ENCODE measurements around the gene PTPRN2. TPM values are rescaled to one million over a fixed set of nuclear protein-coding genes. Genes with fewer than 3 reads are reported as not detected.
A peak's percentile ranks its signal among the peaks of the same experiment; 100 is the strongest.

The PTPRN2 gene
- total and polyA plus RNA-seq, 9 of the 15 experiments (the other 6 are each of a cell fraction or from before 2014, with no cell fraction given): not detected

DNA sequence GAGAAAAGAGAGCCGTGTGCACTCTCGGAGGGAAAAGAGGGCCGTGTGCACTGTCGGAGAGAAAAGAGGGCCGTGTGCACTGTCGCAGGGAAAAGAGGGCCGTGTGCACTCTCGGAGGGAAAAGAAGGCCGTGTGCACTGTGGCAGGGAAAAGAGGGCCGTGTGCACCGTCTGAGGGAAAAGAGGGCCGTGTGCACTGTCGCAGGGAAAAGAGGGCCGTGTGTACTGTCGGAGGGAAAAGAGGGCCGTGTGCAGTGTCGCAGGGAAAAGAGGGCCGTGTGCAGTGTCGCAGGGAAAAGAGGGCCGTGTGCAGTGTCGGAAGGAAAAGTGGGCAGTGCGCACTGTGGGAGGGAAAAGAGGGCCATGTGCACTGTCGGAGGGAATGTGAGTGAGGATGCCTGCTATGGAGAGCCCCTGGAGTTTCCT is 1062.1 kb downstream of the PTPRN2 start (continued):
- TF ChIP-seq, protein P1, sequence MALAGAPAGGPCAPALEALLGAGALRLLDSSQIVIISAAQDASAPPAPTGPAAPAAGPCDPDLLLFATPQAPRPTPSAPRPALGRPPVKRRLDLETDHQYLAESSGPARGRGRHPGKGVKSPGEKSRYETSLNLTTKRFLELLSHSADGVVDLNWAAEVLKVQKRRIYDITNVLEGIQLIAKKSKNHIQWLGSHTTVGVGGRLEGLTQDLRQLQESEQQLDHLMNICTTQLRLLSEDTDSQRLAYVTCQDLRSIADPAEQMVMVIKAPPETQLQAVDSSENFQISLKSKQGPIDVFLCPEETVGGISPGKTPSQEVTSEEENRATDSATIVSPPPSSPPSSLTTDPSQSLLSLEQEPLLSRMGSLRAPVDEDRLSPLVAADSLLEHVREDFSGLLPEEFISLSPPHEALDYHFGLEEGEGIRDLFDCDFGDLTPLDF (CRISPR knock-in tag; IDR thresholded peaks at IDR 0.05): no peak
- TF ChIP-seq NR1H2 (CRISPR knock-in tag; IDR thresholded peaks at IDR 0.05) (no peak), CTBP1 (IDR thresholded peaks at IDR 0.05; ENCODE audit: borderline replicate concordance) (0 out of 2 replicates have a peak, but pooled peaks have one; percentile 21), EZH2 (IDR thresholded peaks at IDR 0.05; ENCODE audit: borderline replicate concordance, low read depth, low read length) (no peak), GTF2A2 (tag; IDR thresholded peaks at IDR 0.05) (no peak), KAT7 (CRISPR knock-in tag; IDR thresholded peaks at IDR 0.05; ENCODE audit: borderline replicate concordance) (no peak), JUN (IDR thresholded peaks at IDR 0.05; ENCODE audit: borderline replicate concordance, low read depth, low read length) (peak; percentile 13; the same call in 1 of the 2 replicates), JUN (CRISPR knock-in tag; IDR thresholded peaks at IDR 0.05; ENCODE audit: borderline replicate concordance) (no peak), MTF1 (CRISPR knock-in tag; IDR thresholded peaks at IDR 0.05; ENCODE audit: borderline replicate concordance) (peak; percentile 99), HCFC1 (IDR thresholded peaks at IDR 0.05; ENCODE audit: low read depth, low read length) (no peak; the same call in 1 of the 2 replicates), EWSR1 (IDR thresholded peaks at IDR 0.05; ENCODE audit: borderline replicate concordance, low read depth, partially characterized antibody) (no peak), SUPT5H (IDR thresholded peaks at IDR 0.05) (no peak), PHTF2 (CRISPR knock-in tag; IDR thresholded peaks at IDR 0.05) (no peak), SMAD2 (IDR thresholded peaks at IDR 0.05; ENCODE audit: low read depth, low read length) (no peak), BRD9 (IDR thresholded peaks at IDR 0.05; ENCODE audit: low read depth, partially characterized antibody) (peak; percentile 100), HMGN3 (IDR thresholded peaks at IDR 0.05; ENCODE audit: borderline replicate concordance, extremely low read depth, insufficient read length, low read depth, low read length) (no peak)
- TF ChIP-seq, protein P2, sequence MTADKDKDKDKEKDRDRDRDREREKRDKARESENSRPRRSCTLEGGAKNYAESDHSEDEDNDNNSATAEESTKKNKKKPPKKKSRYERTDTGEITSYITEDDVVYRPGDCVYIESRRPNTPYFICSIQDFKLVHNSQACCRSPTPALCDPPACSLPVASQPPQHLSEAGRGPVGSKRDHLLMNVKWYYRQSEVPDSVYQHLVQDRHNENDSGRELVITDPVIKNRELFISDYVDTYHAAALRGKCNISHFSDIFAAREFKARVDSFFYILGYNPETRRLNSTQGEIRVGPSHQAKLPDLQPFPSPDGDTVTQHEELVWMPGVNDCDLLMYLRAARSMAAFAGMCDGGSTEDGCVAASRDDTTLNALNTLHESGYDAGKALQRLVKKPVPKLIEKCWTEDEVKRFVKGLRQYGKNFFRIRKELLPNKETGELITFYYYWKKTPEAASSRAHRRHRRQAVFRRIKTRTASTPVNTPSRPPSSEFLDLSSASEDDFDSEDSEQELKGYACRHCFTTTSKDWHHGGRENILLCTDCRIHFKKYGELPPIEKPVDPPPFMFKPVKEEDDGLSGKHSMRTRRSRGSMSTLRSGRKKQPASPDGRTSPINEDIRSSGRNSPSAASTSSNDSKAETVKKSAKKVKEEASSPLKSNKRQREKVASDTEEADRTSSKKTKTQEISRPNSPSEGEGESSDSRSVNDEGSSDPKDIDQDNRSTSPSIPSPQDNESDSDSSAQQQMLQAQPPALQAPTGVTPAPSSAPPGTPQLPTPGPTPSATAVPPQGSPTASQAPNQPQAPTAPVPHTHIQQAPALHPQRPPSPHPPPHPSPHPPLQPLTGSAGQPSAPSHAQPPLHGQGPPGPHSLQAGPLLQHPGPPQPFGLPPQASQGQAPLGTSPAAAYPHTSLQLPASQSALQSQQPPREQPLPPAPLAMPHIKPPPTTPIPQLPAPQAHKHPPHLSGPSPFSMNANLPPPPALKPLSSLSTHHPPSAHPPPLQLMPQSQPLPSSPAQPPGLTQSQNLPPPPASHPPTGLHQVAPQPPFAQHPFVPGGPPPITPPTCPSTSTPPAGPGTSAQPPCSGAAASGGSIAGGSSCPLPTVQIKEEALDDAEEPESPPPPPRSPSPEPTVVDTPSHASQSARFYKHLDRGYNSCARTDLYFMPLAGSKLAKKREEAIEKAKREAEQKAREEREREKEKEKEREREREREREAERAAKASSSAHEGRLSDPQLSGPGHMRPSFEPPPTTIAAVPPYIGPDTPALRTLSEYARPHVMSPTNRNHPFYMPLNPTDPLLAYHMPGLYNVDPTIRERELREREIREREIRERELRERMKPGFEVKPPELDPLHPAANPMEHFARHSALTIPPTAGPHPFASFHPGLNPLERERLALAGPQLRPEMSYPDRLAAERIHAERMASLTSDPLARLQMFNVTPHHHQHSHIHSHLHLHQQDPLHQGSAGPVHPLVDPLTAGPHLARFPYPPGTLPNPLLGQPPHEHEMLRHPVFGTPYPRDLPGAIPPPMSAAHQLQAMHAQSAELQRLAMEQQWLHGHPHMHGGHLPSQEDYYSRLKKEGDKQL (CRISPR knock-in tag; IDR thresholded peaks at IDR 0.05; ENCODE audit: borderline replicate concordance): no peak
- TF ChIP-seq, protein P3, sequence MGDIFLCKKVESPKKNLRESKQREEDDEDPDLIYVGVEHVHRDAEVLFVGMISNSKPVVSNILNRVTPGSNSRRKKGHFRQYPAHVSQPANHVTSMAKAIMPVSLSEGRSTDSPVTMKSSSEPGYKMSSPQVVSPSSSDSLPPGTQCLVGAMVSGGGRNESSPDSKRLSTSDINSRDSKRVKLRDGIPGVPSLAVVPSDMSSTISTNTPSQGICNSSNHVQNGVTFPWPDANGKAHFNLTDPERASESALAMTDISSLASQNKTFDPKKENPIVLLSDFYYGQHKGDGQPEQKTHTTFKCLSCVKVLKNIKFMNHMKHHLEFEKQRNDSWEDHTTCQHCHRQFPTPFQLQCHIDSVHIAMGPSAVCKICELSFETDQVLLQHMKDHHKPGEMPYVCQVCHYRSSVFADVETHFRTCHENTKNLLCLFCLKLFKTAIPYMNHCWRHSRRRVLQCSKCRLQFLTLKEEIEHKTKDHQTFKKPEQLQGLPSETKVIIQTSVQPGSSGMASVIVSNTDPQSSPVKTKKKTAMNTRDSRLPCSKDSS (IDR thresholded peaks at IDR 0.05; ENCODE audit: low read depth, partially characterized antibody): no peak
